Stimulated activated memory B cell treated with anti-CD40 and anti-IgM and Interleukin-4, amounts not matched to agents 10 μg/mL and 1 μg/mL and 100 μg/mL, for 72 hours (primary cell): ENCODE data around the gene HSD17B12.

ENCODE experiments used
- ATAC-seq: fragments of 150-1000 bp; cut with Tn5 transposase; 2 replicates; pipeline ENCODE4 v1.10.0; 2021
- H3K27ac Mint-ChIP-seq: one replicate; pipeline ENCODE4 v1.8.0; 2022; ENCODE audit warnings: mild to moderate bottlenecking, mixed read lengths
- H3K27me3 Mint-ChIP-seq: one replicate; pipeline ENCODE4 v1.8.0; 2022; ENCODE audit warnings: mixed read lengths
- H3K36me3 Mint-ChIP-seq: one replicate; pipeline ENCODE4 v1.8.0; 2022; ENCODE audit warnings: mixed read lengths
- H3K4me1 Mint-ChIP-seq: one replicate; pipeline ENCODE4 v1.8.0; 2022; ENCODE audit warnings: mixed read lengths
- H3K4me3 Mint-ChIP-seq: one replicate; pipeline ENCODE4 v1.8.0; 2022; ENCODE audit warnings: mild to moderate bottlenecking, moderate library complexity, mixed read lengths
- H3K9me3 Mint-ChIP-seq: one replicate; pipeline ENCODE4 v1.8.0; 2022; ENCODE audit warnings: mixed read lengths

HSD17B12 gene

DNA sequence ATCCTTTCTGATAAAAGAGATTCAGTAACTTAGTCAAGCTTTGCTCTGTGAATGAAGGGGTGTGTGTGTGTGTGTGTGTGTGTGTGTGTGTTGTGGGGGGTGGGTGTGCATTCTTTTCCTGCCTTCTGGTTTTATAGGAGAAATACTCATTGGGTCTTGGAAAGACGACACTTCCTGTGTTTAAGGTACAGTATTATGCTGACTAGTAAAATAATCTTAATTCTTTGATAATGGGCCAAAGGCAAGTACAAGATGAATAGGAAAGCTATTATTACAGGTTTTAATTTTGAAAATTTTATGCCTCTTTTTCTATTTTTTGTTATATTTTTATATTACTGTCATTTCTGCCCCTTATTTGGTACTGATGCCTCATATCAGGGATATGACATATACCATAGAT lies 26.1 kb downstream of the HSD17B12 start:
- ATAC-seq: no peak
- no peak overlapping the region for H3K27ac Mint-ChIP-seq

DNA sequence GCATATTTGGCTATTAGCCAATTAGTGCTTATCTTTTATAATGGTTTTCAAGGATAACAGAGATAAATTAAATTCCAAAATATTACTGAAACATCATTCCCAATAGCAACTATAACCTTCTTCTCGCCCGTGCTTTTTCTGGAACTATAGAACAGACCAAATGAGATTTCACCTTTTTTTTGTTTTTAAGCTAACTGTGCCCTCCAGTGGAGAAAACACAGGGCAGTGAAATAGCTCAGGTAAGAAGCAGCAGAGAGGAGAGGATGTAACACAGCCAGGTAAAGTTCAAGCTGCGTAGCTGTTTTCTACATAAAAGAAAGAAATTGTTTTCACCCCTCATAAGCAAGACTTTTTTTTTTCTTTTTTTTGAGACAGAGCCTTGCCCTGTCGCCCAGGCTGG lies 28.2 kb downstream of the HSD17B12 start:
- Mint-ChIP-seq H3K9me3 (no peaks in the 10 kb centered on the region), H3K27ac (no peak overlapping the region), H3K27me3 (no peaks in the 10 kb centered on the region), H3K36me3 (peaks cover 27% of the 10 kb centered on the region), H3K4me3 (no peak overlapping the region), H3K4me1 (peaks cover 15% of the 10 kb centered on the region)
- ATAC-seq: no peak

More for the DNA sequence above, 26.1 kb downstream of the HSD17B12 start:
- H3K36me3 Mint-ChIP-seq: peaks cover 41% of the 10 kb centered on the region
- peaks cover 19% of the 10 kb centered on the region for H3K4me1 Mint-ChIP-seq
- no peaks in the 10 kb centered on the region for H3K27me3 Mint-ChIP-seq
- H3K4me3 Mint-ChIP-seq: no peak overlapping the region
- no peaks in the 10 kb centered on the region for H3K9me3 Mint-ChIP-seq

DNA sequence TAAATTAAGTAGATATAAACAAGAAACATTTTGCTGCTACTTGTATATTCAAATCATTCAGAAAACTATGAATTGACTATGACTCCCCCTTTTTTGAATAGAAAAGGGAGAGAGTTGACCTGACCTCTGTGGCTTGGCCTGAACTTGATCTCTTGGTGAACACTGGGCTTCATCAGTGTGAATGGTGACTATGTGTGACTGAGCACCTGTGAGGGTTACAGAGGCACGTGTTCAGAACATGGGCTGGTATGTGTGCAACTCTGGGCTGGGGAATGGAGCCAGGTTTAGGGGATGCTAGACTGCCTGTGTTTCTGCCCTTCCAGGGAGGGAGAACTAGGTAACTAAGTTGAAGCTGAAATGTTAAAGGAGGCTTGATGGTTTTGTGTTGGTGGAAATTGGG lies 29.2 kb downstream of the HSD17B12 start:
- no peak overlapping the region for H3K27ac Mint-ChIP-seq
- H3K36me3 Mint-ChIP-seq: peaks cover 24% of the 10 kb centered on the region
- ATAC-seq: no peak
- no peak overlapping the region for H3K4me3 Mint-ChIP-seq
- H3K9me3 Mint-ChIP-seq: no peaks in the 10 kb centered on the region
- H3K27me3 Mint-ChIP-seq: no peaks in the 10 kb centered on the region
- peaks cover 10% of the 10 kb centered on the region for H3K4me1 Mint-ChIP-seq

DNA sequence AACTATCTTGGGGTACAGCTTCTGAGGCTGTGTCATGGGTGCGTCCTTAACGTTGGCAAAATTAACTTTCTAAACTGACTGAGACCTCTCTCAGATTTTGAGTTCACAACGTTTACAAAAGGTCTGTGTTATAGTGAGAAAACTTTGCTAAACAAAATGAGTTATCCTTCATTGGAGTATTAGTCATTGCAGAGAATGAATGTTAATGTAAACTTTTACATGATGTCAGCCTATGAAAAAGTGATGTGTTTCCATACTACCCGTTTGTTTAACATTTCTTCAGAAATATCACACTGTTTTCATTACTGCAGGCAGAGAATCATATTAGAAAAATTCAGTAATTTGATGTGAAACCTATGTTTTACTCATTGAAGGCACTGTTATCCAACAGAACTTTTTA lies 32.1 kb downstream of the HSD17B12 start:
- no peak for ATAC-seq
- no peaks in the 10 kb centered on the region for H3K9me3 Mint-ChIP-seq
- H3K27ac Mint-ChIP-seq: no peak overlapping the region
- peaks cover 9% of the 10 kb centered on the region for H3K4me1 Mint-ChIP-seq
- H3K27me3 Mint-ChIP-seq: no peaks in the 10 kb centered on the region
- H3K4me3 Mint-ChIP-seq: no peak overlapping the region
- peaks cover 29% of the 10 kb centered on the region for H3K36me3 Mint-ChIP-seq

DNA sequence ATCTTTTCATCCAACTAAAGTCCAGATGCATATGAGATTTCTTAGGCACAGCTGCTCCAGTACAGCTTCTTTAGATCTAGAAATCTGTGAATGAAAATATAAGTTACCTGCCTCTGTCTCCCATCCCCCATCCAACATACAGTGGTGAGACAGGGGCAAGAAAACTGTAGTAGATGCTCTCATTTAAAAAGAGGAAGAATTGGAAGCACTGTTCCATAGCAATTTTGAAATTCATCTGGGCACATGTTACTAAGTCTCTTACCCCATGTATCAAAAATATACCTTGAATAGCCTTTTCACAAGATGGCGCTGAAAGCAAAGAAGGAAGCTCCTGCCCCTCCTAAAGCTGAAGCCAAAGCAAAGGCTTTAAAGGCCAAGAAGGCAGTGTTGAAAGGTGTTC lies 37.8 kb downstream of the HSD17B12 start:
- no peak overlapping the region for H3K4me3 Mint-ChIP-seq
- peaks cover 14% of the 10 kb centered on the region for H3K4me1 Mint-ChIP-seq
- peaks cover 57% of the 10 kb centered on the region for H3K36me3 Mint-ChIP-seq
- peaks cover 2% of the 10 kb centered on the region for H3K9me3 Mint-ChIP-seq
- H3K27ac Mint-ChIP-seq: no peak overlapping the region
- H3K27me3 Mint-ChIP-seq: no peaks in the 10 kb centered on the region
- no peak for ATAC-seq

DNA sequence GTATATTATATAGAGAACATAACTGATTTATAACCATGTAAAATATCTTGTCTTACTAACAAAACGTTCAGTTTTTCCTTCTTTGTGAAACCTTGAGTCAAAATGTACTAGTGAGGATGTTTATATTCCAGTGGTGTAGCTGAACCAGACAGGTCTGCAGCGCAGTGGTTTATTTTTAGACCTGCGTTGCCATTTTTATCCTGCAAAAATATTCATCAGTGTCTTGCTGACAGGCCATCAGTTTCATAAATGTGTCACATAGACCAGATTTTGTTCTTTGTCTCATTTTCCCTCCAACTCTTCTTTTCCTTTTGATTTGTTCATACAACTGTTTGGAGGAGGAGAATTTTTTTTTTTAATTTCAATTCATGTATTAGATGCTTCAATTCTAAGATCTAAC lies 43.1 kb downstream of the HSD17B12 start:
- H3K36me3 Mint-ChIP-seq: peaks cover 33% of the 10 kb centered on the region
- peaks cover 7% of the 10 kb centered on the region for H3K4me1 Mint-ChIP-seq
- no peaks in the 10 kb centered on the region for H3K27me3 Mint-ChIP-seq
- H3K27ac Mint-ChIP-seq: no peak overlapping the region
- no peak overlapping the region for H3K4me3 Mint-ChIP-seq
- H3K9me3 Mint-ChIP-seq: peaks cover 2% of the 10 kb centered on the region
- ATAC-seq: no peak

DNA sequence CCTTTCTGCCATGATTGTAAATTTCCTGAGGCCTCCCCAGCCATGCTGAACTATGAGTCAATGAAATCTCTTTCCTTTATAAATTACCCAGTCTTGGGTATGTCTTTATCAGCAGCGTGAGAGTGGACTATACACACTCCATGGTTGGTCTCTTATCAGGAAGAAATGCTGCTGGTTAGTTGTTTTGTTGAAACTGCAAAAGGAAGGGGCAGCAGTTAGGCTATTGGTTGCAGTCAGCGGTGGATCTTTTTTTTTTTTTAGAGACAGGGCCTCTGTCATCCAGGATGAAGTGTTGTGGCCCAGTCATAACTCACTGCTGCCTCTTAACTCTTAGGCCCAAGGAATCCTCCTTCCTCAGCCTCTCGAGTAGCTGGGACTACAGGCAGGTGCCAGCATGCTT lies 51.7 kb downstream of the HSD17B12 start:
- Mint-ChIP-seq H3K27me3 (no peaks in the 10 kb centered on the region), H3K27ac (no peak overlapping the region), H3K4me1 (peaks cover 24% of the 10 kb centered on the region), H3K4me3 (no peak overlapping the region), H3K36me3 (peaks cover 50% of the 10 kb centered on the region), H3K9me3 (peaks cover 9% of the 10 kb centered on the region)
- ATAC-seq: no peak

DNA sequence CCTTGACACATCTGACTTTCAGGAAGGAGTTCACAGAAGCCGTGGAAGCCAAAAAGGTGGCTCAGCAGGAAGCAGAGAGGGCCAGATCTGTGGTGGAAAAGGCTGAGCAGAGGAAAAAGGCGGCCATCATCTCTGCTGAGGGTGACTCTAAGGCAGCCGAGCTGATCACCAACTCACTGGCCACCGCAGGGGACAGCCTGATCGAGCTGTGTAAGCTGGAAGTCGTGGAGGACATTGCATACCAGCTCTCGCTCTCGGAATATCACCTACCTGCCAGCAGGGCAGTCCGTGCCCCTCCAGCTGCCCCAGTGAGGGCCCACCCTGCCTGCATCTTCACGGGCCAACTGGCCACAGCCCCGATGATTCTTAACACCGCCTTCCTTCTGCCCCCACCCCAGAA lies 53.7 kb downstream of the HSD17B12 start:
- no peak for ATAC-seq
- H3K4me3 Mint-ChIP-seq: no peak overlapping the region
- H3K27ac Mint-ChIP-seq: no peak overlapping the region
- no peaks in the 10 kb centered on the region for H3K27me3 Mint-ChIP-seq
- H3K9me3 Mint-ChIP-seq: peaks cover 9% of the 10 kb centered on the region
- H3K4me1 Mint-ChIP-seq: peaks cover 19% of the 10 kb centered on the region
- H3K36me3 Mint-ChIP-seq: peaks cover 60% of the 10 kb centered on the region

DNA sequence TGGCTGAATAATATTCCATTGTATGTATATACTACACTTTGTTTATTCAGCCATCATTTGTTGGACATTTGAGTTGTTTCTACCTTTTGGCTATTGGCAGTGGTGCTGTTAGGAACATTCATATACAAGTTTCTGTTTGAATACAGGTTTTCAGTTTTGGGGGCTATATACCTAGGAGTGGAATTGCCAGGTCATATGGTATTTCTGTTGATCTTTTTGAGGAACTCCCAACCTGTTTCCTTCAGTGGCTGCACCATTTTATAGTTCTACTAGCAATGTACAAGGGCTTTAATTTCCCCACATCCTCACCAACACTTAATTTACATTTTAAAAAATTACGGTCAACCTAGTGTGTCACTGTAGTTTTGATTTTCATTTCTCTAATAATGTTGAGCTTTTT lies 54.6 kb downstream of the HSD17B12 start:
- no peak overlapping the region for H3K27ac Mint-ChIP-seq
- H3K36me3 Mint-ChIP-seq: peaks cover 69% of the 10 kb centered on the region
- no peak for ATAC-seq
- no peak overlapping the region for H3K4me3 Mint-ChIP-seq
- H3K27me3 Mint-ChIP-seq: no peaks in the 10 kb centered on the region
- peaks cover 13% of the 10 kb centered on the region for H3K9me3 Mint-ChIP-seq
- peaks cover 19% of the 10 kb centered on the region for H3K4me1 Mint-ChIP-seq

DNA sequence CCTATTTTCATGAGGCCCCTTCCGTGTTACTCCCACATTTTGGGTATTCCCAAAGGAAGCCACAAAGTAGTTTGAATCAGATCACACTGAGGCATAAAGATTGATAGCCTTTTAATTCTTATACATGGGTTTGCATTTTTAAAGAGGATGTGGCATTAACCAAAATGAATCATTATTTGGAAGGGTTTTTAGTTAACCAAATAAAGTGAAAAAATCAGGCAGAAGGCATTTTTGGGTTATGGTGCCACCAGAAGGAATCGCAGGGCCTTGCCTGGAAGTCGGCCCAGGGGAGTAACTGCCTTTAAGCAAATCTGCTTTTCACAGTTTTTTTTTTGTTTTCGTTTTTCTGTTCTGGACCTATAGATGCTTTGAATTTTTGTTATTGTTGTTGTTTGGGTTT lies 55.4 kb downstream of the HSD17B12 start:
- Mint-ChIP-seq H3K27me3 (no peaks in the 10 kb centered on the region), H3K27ac (no peak overlapping the region), H3K9me3 (peaks cover 13% of the 10 kb centered on the region), H3K4me1 (peaks cover 19% of the 10 kb centered on the region), H3K36me3 (peaks cover 75% of the 10 kb centered on the region), H3K4me3 (no peak overlapping the region)
- no peak for ATAC-seq

DNA sequence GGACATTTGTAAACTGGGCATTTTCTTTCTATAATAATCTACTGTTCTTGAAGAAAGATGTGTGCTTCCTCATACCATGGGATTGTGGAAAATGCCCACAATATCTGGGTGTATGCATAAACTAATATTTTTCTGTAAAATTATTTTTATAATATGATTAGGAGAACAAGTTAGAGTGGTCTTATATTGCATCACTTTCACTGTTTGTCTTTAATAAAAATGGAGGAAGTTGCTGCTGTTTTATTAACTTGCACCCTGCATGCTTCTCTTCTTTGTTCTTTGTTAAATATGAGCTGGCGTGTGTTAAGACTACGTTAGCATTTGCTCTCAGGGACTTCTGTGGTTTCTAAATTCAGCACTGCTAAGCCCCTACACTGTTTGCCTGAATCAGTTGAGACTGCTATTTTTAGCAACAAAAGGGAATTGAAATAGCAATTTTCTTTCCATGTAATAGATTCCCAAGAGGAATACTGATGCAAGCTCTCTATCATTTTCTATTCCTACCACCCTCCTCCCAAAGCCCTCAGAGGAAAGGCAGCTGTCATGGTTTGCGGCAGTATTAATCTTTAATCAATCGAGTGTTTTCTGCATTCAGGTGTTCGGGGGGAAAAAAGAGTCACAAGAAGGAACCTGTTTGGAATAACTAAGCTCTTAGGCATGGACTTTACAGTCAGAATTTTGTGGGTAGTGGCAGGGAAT lies 56.1 kb downstream of the HSD17B12 start:
- Mint-ChIP-seq H3K36me3 (peaks cover 70% of the 10 kb centered on the region), H3K27ac (no peak overlapping the region), H3K27me3 (no peaks in the 10 kb centered on the region), H3K4me3 (no peak overlapping the region), H3K9me3 (peaks cover 13% of the 10 kb centered on the region), H3K4me1 (peaks cover 19% of the 10 kb centered on the region)
- ATAC-seq: no peak

DNA sequence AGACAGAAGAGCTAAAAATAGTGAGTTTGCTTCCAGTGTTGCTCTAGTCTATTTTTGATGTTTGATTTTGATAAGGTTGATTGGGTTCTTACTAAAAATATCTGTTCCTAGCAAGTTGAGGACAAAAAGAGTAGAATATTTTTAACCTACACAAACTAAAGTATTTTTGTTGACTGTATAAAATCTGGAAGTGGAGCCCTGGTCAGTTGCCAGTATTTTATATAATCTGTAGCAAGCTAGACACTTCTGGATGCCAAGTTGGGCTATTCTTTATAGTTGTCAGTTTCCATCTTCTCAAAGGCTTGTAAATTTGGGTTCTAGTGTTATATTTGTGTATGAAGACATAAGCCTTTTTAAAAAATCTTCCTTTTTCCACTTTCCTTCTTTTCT lies 56.7 kb downstream of the HSD17B12 start:
- H3K27me3 Mint-ChIP-seq: no peaks in the 10 kb centered on the region
- H3K27ac Mint-ChIP-seq: no peak overlapping the region

DNA sequence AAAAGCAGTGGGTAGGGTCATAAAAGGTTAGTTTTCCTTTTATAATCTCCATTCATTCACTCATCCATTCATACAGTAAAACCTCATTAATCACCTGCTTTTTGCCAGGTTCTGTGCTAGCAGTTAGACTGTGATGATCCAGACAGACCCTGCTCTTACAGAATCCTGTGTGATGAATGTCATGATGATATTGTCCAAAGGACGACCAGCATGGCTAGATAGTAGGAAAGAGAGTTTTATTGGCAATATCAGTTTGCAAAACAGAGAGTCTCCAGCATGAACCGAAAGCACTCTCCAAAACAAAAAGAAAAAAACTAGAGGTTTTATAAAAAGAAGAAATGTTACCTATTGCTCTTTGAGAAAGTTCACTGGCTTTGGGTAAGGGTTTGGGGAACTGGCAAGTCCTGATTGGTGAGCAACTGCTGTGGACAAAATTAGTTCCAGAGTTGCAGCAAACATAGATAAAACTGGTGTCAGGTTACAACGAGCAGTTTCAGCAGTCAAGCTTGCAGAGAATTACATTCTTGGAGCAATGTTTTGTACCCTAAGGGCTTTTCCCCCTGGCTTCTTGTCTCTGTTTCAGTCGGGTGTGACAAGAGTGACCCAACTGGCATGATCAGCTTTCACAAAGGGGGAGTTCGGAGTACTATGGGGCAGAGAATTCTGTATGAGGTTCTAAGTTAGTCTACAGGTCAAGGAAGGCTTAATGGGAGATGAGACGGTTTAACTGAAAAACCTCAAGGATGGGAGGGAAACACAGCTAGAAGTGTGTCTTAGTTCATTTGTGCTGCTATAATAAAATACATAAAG lies 58.3 kb downstream of the HSD17B12 start:
- peaks cover 65% of the 10 kb centered on the region for H3K36me3 Mint-ChIP-seq
- peaks cover 19% of the 10 kb centered on the region for H3K9me3 Mint-ChIP-seq
- no peak overlapping the region for H3K27ac Mint-ChIP-seq
- H3K4me3 Mint-ChIP-seq: no peak overlapping the region
- ATAC-seq: no peak
- H3K4me1 Mint-ChIP-seq: peaks cover 19% of the 10 kb centered on the region
- no peaks in the 10 kb centered on the region for H3K27me3 Mint-ChIP-seq

More for the DNA sequence above, 56.7 kb downstream of the HSD17B12 start:
- Mint-ChIP-seq H3K36me3 (peaks cover 65% of the 10 kb centered on the region), H3K4me3 (no peak overlapping the region), H3K9me3 (peaks cover 13% of the 10 kb centered on the region), H3K4me1 (peaks cover 19% of the 10 kb centered on the region)
- ATAC-seq: no peak

DNA sequence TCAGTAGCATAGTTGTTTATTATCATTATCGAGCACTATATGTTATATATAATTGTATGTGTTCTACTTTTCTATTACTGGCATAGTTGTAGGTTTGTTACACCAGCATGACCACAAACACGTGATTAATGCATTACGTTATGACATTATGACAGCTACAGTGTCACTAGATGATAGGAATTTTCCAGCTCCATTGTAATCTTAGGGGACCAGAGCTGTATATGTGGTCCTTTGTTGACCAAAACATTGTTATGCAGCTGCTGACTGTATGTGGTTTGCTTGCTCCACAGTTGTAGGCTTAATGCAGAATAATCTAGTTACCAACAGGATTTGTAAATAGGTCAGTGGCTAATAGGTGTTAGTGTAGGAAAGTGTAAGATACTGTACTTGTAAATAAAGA lies 66.1 kb downstream of the HSD17B12 start:
- H3K27ac Mint-ChIP-seq: no peak overlapping the region
- H3K4me1 Mint-ChIP-seq: peaks cover 6% of the 10 kb centered on the region
- peaks cover 24% of the 10 kb centered on the region for H3K9me3 Mint-ChIP-seq
- peaks cover 69% of the 10 kb centered on the region for H3K36me3 Mint-ChIP-seq
- no peak overlapping the region for H3K4me3 Mint-ChIP-seq
- H3K27me3 Mint-ChIP-seq: no peaks in the 10 kb centered on the region
- no peak for ATAC-seq

DNA sequence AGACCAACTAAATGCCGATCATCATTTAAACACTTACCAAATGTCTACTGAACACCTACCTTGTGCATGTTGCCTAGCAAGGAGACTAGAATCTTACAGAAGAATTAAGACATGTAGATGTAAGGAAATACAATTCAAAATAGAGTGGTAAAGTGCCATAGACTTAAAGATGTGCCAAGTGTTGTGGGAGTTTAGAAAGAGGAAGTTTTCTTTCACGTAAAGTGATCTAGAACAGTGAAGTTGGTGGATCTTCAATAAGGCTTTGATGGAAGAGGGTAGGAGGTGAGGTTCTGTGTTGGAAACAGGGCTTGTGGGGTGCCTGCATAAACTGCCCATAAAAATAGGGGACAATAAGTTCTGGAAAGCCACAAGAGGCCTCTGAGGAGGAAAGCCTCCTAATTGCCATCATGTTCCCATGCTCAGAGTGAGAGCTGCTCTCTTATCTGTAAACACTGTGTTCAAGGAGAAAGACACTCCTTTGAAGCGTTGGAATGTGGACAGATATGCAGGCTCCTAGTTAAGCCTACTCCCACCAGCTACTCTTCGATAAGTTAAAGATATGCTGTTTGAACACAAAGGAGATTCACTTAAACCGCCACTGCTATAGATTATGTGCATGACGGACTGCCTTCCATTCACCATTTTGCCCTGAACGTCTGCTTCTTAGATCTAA lies 66.7 kb downstream of the HSD17B12 start:
- ATAC-seq: no peak
- Mint-ChIP-seq H3K4me3 (no peak overlapping the region), H3K9me3 (peaks cover 24% of the 10 kb centered on the region), H3K36me3 (peaks cover 68% of the 10 kb centered on the region), H3K27me3 (no peaks in the 10 kb centered on the region), H3K4me1 (peaks cover 6% of the 10 kb centered on the region), H3K27ac (no peak overlapping the region)
